SU-DHL-6 (cell line): Measurements from ENCODE around the gene TCF4.

Experiments
- H2AFZ ChIP-seq: fragments of 200-600 bp; sonication (generic); 2 replicates; pipeline ENCODE4 v1.6.1; 2014; ENCODE audit warnings: low read depth, mild to moderate bottlenecking, moderate library complexity, mixed read lengths, antibody characterized with exemption, low read length; ENCODE audit not compliant: severe bottlenecking
- H3F3A ChIP-seq: fragments of 200-600 bp; shearing (Covaris generic); 2 replicates; pipeline ENCODE4 v1.6.0; 2016; ENCODE audit warnings: antibody characterized with exemption, mild to moderate bottlenecking; ENCODE audit not compliant: insufficient read depth
- H3K27ac ChIP-seq: fragments of 200-600 bp; sonication (generic); 2 replicates; pipeline ENCODE4 v1.5.1; 2016; ENCODE audit warnings: low read depth, mild to moderate bottlenecking, low read length, moderate library complexity, mixed read lengths
- H3K27me3 ChIP-seq: fragments of 200-600 bp; sonication (generic), shearing (Covaris generic); 2 replicates; pipeline ENCODE4 v1.6.0; 2014; ENCODE audit warnings: mild to moderate bottlenecking, low read length
- H3K36me3 ChIP-seq: fragments of 200-600 bp; sonication (generic); 2 replicates; pipeline ENCODE4 v1.6.1; 2014; ENCODE audit warnings: mild to moderate bottlenecking, low read length, mixed read lengths
- H3K4me2 ChIP-seq: fragments of 300-600, 200-600 bp; shearing (Covaris generic), sonication (generic); 2 replicates; pipeline ENCODE4 v1.6.0; 2014; ENCODE audit warnings: low read length, low read depth, mild to moderate bottlenecking; ENCODE audit not compliant: poor library complexity, severe bottlenecking
- H3K4me3 ChIP-seq: fragments of 200-600 bp; sonication (generic); 2 replicates; pipeline ENCODE4 v1.5.1; 2014; ENCODE audit warnings: antibody characterized with exemption, low read length, mild to moderate bottlenecking, mixed read lengths; ENCODE audit not compliant: insufficient read depth, poor library complexity, severe bottlenecking
- H3K79me2 ChIP-seq: fragments of 200-600 bp; sonication (generic); 2 replicates; pipeline ENCODE4 v1.6.1; 2014; ENCODE audit warnings: mild to moderate bottlenecking, low read length, moderate library complexity; ENCODE audit not compliant: insufficient read depth
- H3K9ac ChIP-seq: fragments of 200-600 bp; sonication (generic); 2 replicates; pipeline ENCODE4 v1.7.0; 2014; ENCODE audit warnings: mild to moderate bottlenecking, low read length
- H3K9me2 ChIP-seq: fragments of 200-600 bp; sonication (generic); replicated peaks from 2 replicates; pipeline ENCODE4 v1.6.1; 2014; ENCODE audit warnings: low read length; ENCODE audit not compliant: insufficient read depth
- H3K9me3 ChIP-seq: fragments of 200-600 bp; sonication (generic); 2 replicates; pipeline ENCODE4 v1.6.1; 2014; ENCODE audit warnings: low read length, mixed read lengths; ENCODE audit not compliant: insufficient read depth
- H4K20me1 ChIP-seq: fragments of 200-600 bp; sonication (generic); 2 replicates; pipeline ENCODE4 v1.6.1; 2014; ENCODE audit warnings: low read depth, mild to moderate bottlenecking, antibody characterized with exemption, low read length, moderate library complexity, mixed read lengths
- EZH2phosphoT487 ChIP-seq: fragments of 200-600 bp; sonication (generic), shearing (Covaris generic); conservative IDR thresholded peaks from 2 replicates; pipeline ENCODE4 v1.6.1; 2018; ENCODE audit warnings: mild to moderate bottlenecking, antibody characterized with exemption, low read length, moderate library complexity, mixed read lengths
- TF ChIP-seq, protein P1 (sequence below): fragments of 200-600 bp; sonication (generic); IDR thresholded peaks from one replicate; pipeline ENCODE4 v1.5.1; 2017; ENCODE audit warnings: antibody characterized with exemption, mild to moderate bottlenecking, low read length, moderate library complexity; ENCODE audit not compliant: insufficient read depth, poor library complexity, severe bottlenecking

Gene TCF4

DNA sequence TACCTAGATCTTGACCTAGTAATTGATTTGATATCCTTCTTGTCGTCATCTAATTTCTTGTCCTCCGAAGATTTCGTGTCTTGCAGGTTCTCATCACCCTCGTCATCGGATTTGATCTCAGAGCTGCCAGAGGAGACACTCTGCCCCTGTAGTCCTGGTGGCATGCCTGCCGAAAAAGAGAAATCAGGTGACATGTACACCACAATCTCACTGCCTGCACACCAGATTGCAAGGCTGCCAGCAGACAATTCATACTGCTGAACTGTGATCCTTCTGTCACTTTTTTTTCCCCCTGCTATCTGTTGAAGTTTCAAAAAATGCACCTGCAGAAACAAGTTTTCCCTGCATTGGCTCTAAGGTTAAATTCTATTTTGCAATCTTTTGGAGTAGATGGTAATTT lies 355.5 kb downstream of the TCF4 start:
- H3K9me3 ChIP-seq: no peaks in the 10 kb centered on the region
- H3K9me2 ChIP-seq: no peaks in the 10 kb centered on the region
- no peak overlapping the region for H3K27ac ChIP-seq
- H3K36me3 ChIP-seq: no peaks in the 10 kb centered on the region
- H3K9ac ChIP-seq: no peak overlapping the region
- no peaks in the 10 kb centered on the region for H3K27me3 ChIP-seq
- H3F3A ChIP-seq: no peaks in the 10 kb centered on the region
- TF ChIP-seq EZH2phosphoT487: no peak
- TF ChIP-seq, protein P1, sequence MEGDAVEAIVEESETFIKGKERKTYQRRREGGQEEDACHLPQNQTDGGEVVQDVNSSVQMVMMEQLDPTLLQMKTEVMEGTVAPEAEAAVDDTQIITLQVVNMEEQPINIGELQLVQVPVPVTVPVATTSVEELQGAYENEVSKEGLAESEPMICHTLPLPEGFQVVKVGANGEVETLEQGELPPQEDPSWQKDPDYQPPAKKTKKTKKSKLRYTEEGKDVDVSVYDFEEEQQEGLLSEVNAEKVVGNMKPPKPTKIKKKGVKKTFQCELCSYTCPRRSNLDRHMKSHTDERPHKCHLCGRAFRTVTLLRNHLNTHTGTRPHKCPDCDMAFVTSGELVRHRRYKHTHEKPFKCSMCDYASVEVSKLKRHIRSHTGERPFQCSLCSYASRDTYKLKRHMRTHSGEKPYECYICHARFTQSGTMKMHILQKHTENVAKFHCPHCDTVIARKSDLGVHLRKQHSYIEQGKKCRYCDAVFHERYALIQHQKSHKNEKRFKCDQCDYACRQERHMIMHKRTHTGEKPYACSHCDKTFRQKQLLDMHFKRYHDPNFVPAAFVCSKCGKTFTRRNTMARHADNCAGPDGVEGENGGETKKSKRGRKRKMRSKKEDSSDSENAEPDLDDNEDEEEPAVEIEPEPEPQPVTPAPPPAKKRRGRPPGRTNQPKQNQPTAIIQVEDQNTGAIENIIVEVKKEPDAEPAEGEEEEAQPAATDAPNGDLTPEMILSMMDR: no peak
- no peaks in the 10 kb centered on the region for H3K79me2 ChIP-seq
- no peak overlapping the region for H3K4me2 ChIP-seq
- H3K4me3 ChIP-seq: no peak overlapping the region
- no peaks in the 10 kb centered on the region for H4K20me1 ChIP-seq
- H2AFZ ChIP-seq: no peak overlapping the region

DNA sequence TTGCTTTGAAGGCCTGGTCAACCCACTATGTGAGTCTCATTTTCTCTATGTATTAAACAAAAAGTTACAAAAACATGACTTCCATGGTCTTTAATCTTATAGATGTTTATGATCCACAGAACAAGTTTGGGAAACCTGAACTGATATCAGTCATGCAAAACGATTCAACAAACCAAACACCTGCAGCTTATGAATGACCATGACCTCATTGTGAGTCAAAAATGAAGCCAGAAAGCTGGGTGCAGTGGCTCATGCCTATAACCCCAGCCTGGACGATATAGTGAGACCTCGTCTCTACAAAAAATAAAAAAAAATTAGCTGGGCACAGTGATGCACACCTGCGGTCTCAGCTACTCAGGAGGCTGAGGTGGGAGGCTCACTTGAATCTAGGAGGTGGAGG lies 358.3 kb downstream of the TCF4 start:
- no peaks in the 10 kb centered on the region for H3K9me3 ChIP-seq
- no peaks in the 10 kb centered on the region for H3K79me2 ChIP-seq
- H2AFZ ChIP-seq: no peak overlapping the region
- no peaks in the 10 kb centered on the region for H3F3A ChIP-seq
- H3K9me2 ChIP-seq: no peaks in the 10 kb centered on the region
- no peaks in the 10 kb centered on the region for H4K20me1 ChIP-seq
- H3K27ac ChIP-seq: no peak overlapping the region
- H3K9ac ChIP-seq: no peak overlapping the region
- H3K4me3 ChIP-seq: no peak overlapping the region
- no peak for TF ChIP-seq EZH2phosphoT487
- TF ChIP-seq, protein P1: no peak
- no peak overlapping the region for H3K4me2 ChIP-seq
- no peaks in the 10 kb centered on the region for H3K27me3 ChIP-seq
- H3K36me3 ChIP-seq: no peaks in the 10 kb centered on the region

DNA sequence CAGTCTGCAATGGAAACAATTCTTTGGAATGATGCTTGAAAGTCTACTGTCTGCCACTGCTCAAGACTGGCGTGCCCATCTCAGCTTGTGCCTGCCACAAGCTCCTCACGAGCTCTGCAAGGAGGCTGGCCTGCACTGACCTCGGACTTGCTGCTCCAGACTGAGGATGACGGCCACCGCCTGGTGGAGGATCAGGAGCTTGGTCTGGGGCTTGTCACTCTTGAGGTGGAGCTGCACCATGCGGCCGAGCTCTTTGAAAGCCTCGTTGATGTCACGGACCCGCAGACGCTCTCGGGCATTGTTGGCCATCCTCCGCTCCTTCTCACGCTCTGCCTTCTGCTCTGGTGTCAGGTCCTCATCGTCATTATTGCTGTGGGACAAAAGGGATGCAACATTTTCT lies 359.3 kb downstream of the TCF4 start:
- Histone ChIP-seq H3K4me2 (no peak overlapping the region), H3F3A (no peaks in the 10 kb centered on the region), H3K4me3 (no peak overlapping the region), H4K20me1 (no peaks in the 10 kb centered on the region), H3K27ac (no peak overlapping the region), H3K36me3 (no peaks in the 10 kb centered on the region), H2AFZ (no peak overlapping the region), H3K9me3 (no peaks in the 10 kb centered on the region), H3K27me3 (no peaks in the 10 kb centered on the region), H3K9me2 (no peaks in the 10 kb centered on the region), H3K79me2 (no peaks in the 10 kb centered on the region), H3K9ac (no peak overlapping the region)
- TF ChIP-seq EZH2phosphoT487: no peak
- TF ChIP-seq, protein P1: no peak
